NCI-H524 (cell line): Measurements from ENCODE around the gene MED13L.
"Not testable (repeated sequence)": the region's sequence is repeated elsewhere in the genome, so short reads cannot be mapped to it uniquely, and the experiment has no call there.

Experiments used
- DNase-seq, 2 experiments: peaks; one replicate each; lab custom pipeline; 2025; lab: John Stamatoyannopoulos, UW

The MED13L gene

GRCh38 chr12:116246490-116247179 lies 30.9 kb downstream of the MED13L start:
- no peak for DNase-seq

- DNase-seq = no peak
Measured at GRCh38 chr12:116245189-116245588, 32.3 kb downstream of the MED13L start.

- DNase-seq = peak in 1 of 2 experiments; percentile 28
Measured at GRCh38 chr12:116244474-116245090, 32.9 kb downstream of the MED13L start.

- no peak for DNase-seq
Measured at GRCh38 chr12:116244001-116244400, 33.5 kb downstream of the MED13L start.

- DNase-seq = no peak
Measured at GRCh38 chr12:116242740-116243139, 34.8 kb downstream of the MED13L start.

- no peak for DNase-seq
Measured at GRCh38 chr12:116241157-116241759, 36.2 kb downstream of the MED13L start.

- not testable (repeated sequence) for DNase-seq
Measured at GRCh38 chr12:116238570-116239119, 38.8 kb downstream of the MED13L start.

- no peak for DNase-seq
Measured at GRCh38 chr12:116238149-116238548, 39.3 kb downstream of the MED13L start.

- no peak for DNase-seq
Measured at GRCh38 chr12:116236976-116237375, 40.5 kb downstream of the MED13L start.

- peak; percentile 22 to 48 for DNase-seq
Measured at GRCh38 chr12:116236148-116236731, 41.3 kb downstream of the MED13L start.

- not testable (repeated sequence) for DNase-seq
Measured at GRCh38 chr12:116234148-116234547, 43.3 kb downstream of the MED13L start.

- no peak for DNase-seq
Measured at GRCh38 chr12:116233669-116234068, 43.8 kb downstream of the MED13L start.

GRCh38 chr12:116227811-116228210 lies 49.7 kb downstream of the MED13L start:
- DNase-seq = no peak

GRCh38 chr12:116226026-116226425 lies 51.5 kb downstream of the MED13L start:
- no peak for DNase-seq

- DNase-seq = no peak
Measured at GRCh38 chr12:116222358-116222757, 55.1 kb downstream of the MED13L start.

GRCh38 chr12:116220756-116221155 lies 56.7 kb downstream of the MED13L start:
- DNase-seq = no peak

- DNase-seq = no peak
Measured at GRCh38 chr12:116217045-116217735, 60.3 kb downstream of the MED13L start.

- no peak for DNase-seq
Measured at GRCh38 chr12:116216022-116216756, 61.3 kb downstream of the MED13L start.

GRCh38 chr12:116215023-116215422 lies 62.5 kb downstream of the MED13L start:
- no peak for DNase-seq

GRCh38 chr12:116213885-116214527 lies 63.5 kb downstream of the MED13L start:
- no peak for DNase-seq

GRCh38 chr12:116213014-116213413 lies 64.5 kb downstream of the MED13L start:
- no peak for DNase-seq
